ENCODE measurements around the gene RILPL2. TPM values are rescaled to one million over a fixed set of nuclear protein-coding genes. Genes with fewer than 3 reads are reported as not detected.

RILPL2 gene
- total and polyA plus RNA-seq, 2 experiments from 2014 or later: 1.4 to 2.0 TPM

DNA sequence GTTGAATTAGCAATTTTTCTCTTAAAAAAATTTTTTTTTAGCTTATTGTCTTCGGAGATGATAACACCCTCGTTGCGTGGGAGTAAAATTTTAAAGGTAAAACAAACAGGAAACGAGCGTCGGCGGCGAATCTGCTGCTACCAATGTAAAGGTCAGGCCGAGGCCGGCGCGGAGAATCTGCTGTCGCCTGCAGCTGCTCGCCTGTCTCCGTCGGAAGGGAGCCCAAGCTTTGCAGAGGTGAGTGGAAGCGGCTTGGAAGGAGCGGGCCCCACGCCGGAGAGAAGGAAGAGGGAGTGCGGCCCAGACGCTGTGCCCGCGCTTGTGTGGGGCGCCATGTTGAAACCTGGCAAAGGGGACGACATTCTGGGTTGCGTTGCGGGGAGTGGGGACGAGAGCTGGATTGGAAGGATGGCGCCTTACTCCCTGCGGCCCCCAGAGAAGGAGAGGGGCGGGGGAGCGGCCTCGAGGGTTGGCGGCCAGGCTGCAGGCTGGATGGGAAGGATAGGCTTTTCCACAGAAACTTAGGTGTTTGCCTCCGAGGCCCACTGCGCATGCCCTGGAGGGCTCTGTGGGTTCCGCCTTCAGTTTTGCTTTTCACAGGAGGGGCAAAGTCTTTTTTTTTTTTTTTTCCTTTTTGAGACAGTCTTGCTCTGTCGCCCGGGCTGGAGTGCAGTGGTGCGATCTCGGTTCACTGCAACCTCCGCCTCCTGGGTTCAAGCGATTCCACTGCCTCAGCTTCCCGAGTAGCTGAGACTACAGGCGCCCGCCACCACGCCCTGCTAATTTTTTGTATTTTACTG, 21.7 kb upstream of the RILPL2 start, which contains the start of gene SNRNP35:
Gene SNRNP35 (plus strand): TSS at position 160 of the 800 bp plus-strand sequence. CDS start 7,402 bp downstream, outside the sequence.
- ATAC-seq (peak; percentile 90), DNase-seq (ENCODE audit: low spot score) (peak; percentile 85)
- Mint-ChIP-seq H3K4me1 (peaks cover 5% of the 10 kb centered on the region; the same call in 2 of the 3 replicates), H3K9me3 (no peaks in the 10 kb centered on the region), H3K4me3 (peak within 1 kb of the TSS; percentile 96), H3K27ac (peak within 1 kb of the TSS; percentile 99), H3K27me3 (ENCODE audit: insufficient read depth, low read depth, poor library complexity) (peaks cover 6% of the 10 kb centered on the region), H3K36me3 (ENCODE audit: low read depth) (no peaks in the 10 kb centered on the region; the same call in 2 of the 3 replicates)
- H3K4me3 ChIP-seq: peak within 1 kb of the TSS; percentile 88
- peak within 1 kb of the TSS; percentile 100 for H3K27ac ChIP-seq (ENCODE audit: low read depth)
- H3K36me3 ChIP-seq (ENCODE audit: insufficient read depth): no peaks in the 10 kb centered on the region
- H3K4me2 ChIP-seq: peak within 1 kb of the TSS; percentile 81
- H3K27me3 ChIP-seq (ENCODE audit: insufficient read depth): no peaks in the 10 kb centered on the region
- no peaks in the 10 kb centered on the region for H3K4me1 ChIP-seq (ENCODE audit: insufficient read depth)
- 0 out of 2 replicates have a peak, but pooled peaks cover 9% of the 10 kb centered on the region for H3F3A ChIP-seq (replicated peaks; ENCODE audit: low read depth)
- TF ChIP-seq ZNF462 (CRISPR knock-in tag; IDR thresholded peaks at IDR 0.05) (no peak), EZH2phosphoT487 (IDR thresholded peaks at IDR 0.05; ENCODE audit: unreplicated experiment) (no peak), EZH2 (IDR thresholded peaks at IDR 0.05; ENCODE audit: low read depth, unreplicated experiment) (no peak), CREB1 (CRISPR knock-in tag; IDR thresholded peaks at IDR 0.05; ENCODE audit: low read depth) (peak; percentile 66; the same call in 1 of the 2 replicates), ZNF114 (CRISPR knock-in tag; IDR thresholded peaks at IDR 0.05) (no peak), ZNF331 (CRISPR knock-in tag; IDR thresholded peaks at IDR 0.05; ENCODE audit: low read depth) (no peak), POLR2AphosphoS5 (IDR thresholded peaks at IDR 0.05; ENCODE audit: low read depth) (peak; percentile 71), NANOG (IDR thresholded peaks at IDR 0.05; ENCODE audit: borderline replicate concordance) (no peak), JUNB (IDR thresholded peaks at IDR 0.05; ENCODE audit: unreplicated experiment) (no peak), STAT1 (IDR thresholded peaks at IDR 0.05; ENCODE audit: unreplicated experiment) (no peak)
- TF ChIP-seq, protein P1, sequence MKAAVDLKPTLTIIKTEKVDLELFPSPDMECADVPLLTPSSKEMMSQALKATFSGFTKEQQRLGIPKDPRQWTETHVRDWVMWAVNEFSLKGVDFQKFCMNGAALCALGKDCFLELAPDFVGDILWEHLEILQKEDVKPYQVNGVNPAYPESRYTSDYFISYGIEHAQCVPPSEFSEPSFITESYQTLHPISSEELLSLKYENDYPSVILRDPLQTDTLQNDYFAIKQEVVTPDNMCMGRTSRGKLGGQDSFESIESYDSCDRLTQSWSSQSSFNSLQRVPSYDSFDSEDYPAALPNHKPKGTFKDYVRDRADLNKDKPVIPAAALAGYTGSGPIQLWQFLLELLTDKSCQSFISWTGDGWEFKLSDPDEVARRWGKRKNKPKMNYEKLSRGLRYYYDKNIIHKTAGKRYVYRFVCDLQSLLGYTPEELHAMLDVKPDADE (IDR thresholded peaks at IDR 0.05): peak; percentile 51; the same call in 1 of the 2 replicates
- TF ChIP-seq, protein P2, sequence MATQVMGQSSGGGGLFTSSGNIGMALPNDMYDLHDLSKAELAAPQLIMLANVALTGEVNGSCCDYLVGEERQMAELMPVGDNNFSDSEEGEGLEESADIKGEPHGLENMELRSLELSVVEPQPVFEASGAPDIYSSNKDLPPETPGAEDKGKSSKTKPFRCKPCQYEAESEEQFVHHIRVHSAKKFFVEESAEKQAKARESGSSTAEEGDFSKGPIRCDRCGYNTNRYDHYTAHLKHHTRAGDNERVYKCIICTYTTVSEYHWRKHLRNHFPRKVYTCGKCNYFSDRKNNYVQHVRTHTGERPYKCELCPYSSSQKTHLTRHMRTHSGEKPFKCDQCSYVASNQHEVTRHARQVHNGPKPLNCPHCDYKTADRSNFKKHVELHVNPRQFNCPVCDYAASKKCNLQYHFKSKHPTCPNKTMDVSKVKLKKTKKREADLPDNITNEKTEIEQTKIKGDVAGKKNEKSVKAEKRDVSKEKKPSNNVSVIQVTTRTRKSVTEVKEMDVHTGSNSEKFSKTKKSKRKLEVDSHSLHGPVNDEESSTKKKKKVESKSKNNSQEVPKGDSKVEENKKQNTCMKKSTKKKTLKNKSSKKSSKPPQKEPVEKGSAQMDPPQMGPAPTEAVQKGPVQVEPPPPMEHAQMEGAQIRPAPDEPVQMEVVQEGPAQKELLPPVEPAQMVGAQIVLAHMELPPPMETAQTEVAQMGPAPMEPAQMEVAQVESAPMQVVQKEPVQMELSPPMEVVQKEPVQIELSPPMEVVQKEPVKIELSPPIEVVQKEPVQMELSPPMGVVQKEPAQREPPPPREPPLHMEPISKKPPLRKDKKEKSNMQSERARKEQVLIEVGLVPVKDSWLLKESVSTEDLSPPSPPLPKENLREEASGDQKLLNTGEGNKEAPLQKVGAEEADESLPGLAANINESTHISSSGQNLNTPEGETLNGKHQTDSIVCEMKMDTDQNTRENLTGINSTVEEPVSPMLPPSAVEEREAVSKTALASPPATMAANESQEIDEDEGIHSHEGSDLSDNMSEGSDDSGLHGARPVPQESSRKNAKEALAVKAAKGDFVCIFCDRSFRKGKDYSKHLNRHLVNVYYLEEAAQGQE (IDR thresholded peaks at IDR 0.05; ENCODE audit: unreplicated experiment): no peak
- TF ChIP-seq, protein P3, sequence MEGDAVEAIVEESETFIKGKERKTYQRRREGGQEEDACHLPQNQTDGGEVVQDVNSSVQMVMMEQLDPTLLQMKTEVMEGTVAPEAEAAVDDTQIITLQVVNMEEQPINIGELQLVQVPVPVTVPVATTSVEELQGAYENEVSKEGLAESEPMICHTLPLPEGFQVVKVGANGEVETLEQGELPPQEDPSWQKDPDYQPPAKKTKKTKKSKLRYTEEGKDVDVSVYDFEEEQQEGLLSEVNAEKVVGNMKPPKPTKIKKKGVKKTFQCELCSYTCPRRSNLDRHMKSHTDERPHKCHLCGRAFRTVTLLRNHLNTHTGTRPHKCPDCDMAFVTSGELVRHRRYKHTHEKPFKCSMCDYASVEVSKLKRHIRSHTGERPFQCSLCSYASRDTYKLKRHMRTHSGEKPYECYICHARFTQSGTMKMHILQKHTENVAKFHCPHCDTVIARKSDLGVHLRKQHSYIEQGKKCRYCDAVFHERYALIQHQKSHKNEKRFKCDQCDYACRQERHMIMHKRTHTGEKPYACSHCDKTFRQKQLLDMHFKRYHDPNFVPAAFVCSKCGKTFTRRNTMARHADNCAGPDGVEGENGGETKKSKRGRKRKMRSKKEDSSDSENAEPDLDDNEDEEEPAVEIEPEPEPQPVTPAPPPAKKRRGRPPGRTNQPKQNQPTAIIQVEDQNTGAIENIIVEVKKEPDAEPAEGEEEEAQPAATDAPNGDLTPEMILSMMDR (conservative IDR thresholded peaks at IDR 0.05; ENCODE audit: low read depth in 2 of 2): no peak
- H2AFZ ChIP-seq: peak within 1 kb of the TSS; percentile 93
- H4K20me1 ChIP-seq (replicated peaks; ENCODE audit: insufficient read depth): no peaks in the 10 kb centered on the region; the same call in 1 of the 2 replicates
- H3K79me2 ChIP-seq (replicated peaks; ENCODE audit: insufficient read depth): peaks cover 19% of the 10 kb centered on the region; the same call in 1 of the 2 replicates
- H3K9me2 ChIP-seq (ENCODE audit: insufficient read depth): no peaks in the 10 kb centered on the region

Measured in GM23338 (cell line).